Measurements from ENCODE around the gene METAP1D.

DNA sequence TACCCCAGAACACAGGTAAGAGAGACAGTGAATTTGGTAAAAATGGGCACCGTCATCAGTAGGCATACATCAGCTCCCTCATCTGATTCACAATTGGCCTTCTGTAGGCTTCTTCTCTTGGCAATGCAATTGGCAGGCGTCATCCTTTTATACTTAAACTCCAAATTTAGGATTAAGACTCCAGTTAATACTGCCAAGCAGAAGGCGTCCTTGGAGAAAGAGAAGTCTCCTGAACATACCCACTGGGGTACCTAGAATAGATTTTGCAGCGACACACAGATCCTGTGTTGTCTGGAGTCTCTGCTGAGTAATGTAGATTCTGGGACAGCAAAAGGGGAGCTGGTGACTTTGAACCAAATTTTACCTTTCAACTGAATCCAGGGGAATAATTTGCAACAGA is 592 bp upstream of the METAP1D start:
- TF ChIP-seq GATA2 (IDR thresholded peaks at IDR 0.05; ENCODE audit: low read depth, low read length), result no peak
- no peak for TF ChIP-seq GATA3 (IDR thresholded peaks at IDR 0.05; ENCODE audit: low read depth, low read length)

All from SH-SY5Y (cell line).